OCI-LY7 (cell line): ENCODE data around the gene HSPA14. TPM values are rescaled to one million over a fixed set of nuclear protein-coding genes. Genes with fewer than 3 reads are reported as not detected.

Experiments
- BruUV-seq: library from RNA; stranded (reverse); fragments of 400-500 nt; replicated peaks from 2 replicates; lab custom pipeline; 2021; lab: Mats Ljungman, UMichigan
- CTCF ChIA-PET: fragments of 300-600 bp; sonication (Branson Sonifier 250); formaldehyde crosslinking; loops from one replicate; lab custom pipeline; 2022; ENCODE audit warnings: antibody characterized with exemption; ENCODE audit not compliant: unreplicated experiment; lab: Charles Lee
- POLR2A ChIA-PET: fragments of 300-600 bp; sonication (Branson Sonifier 250); formaldehyde crosslinking; loops from one replicate; lab custom pipeline; 2022; ENCODE audit warnings: antibody characterized with exemption; lab: Charles Lee
- DNase-seq: peaks from one replicate; pipeline ENCODE4 v3.0.0-alpha.2; 2015; ENCODE audit warnings: low spot score
- H2AFZ ChIP-seq: fragments of 200-600 bp; sonication (generic), shearing (Covaris generic); 2 replicates; pipeline ENCODE4 v1.6.1; 2014; ENCODE audit warnings: mild to moderate bottlenecking, antibody characterized with exemption, low read length, moderate library complexity
- H3K27ac ChIP-seq: fragments of 200-600 bp; sonication (generic); 2 replicates; pipeline ENCODE4 v1.5.1; 2014; ENCODE audit warnings: mixed run types, low read depth, mild to moderate bottlenecking, moderate library complexity, low read length, inconsistent platforms; ENCODE audit not compliant: poor library complexity, severe bottlenecking
- H3K36me3 ChIP-seq: fragments of 200-600 bp; sonication (generic); 2 replicates; pipeline ENCODE4 v1.6.1; 2014; ENCODE audit warnings: mild to moderate bottlenecking, antibody characterized with exemption, low read length, moderate library complexity, mixed read lengths; ENCODE audit not compliant: insufficient read depth
- H3K4me1 ChIP-seq: fragments of 200-600 bp; sonication (generic); 2 replicates; pipeline ENCODE4 v1.5.1; 2014; ENCODE audit warnings: mild to moderate bottlenecking, low read length; ENCODE audit not compliant: insufficient read depth, poor library complexity, severe bottlenecking
- H3K4me2 ChIP-seq: fragments of 200-600 bp; sonication (generic); 2 replicates; pipeline ENCODE4 v1.6.1; 2014; ENCODE audit warnings: mild to moderate bottlenecking, low read length
- H3K4me3 ChIP-seq: fragments of 200-600 bp; sonication (generic); 2 replicates; pipeline ENCODE4 v1.5.1; 2014; ENCODE audit warnings: mild to moderate bottlenecking, low read depth, low read length; ENCODE audit not compliant: poor library complexity, severe bottlenecking
- H3K79me2 ChIP-seq: fragments of 200-600 bp; sonication (generic); 2 replicates; pipeline ENCODE4 v1.6.1; 2016; ENCODE audit warnings: low read depth, mild to moderate bottlenecking, low read length, moderate library complexity, mixed read lengths; ENCODE audit not compliant: insufficient read depth
- H3K9me2 ChIP-seq: fragments of 200-600 bp; sonication (generic); 2 replicates; pipeline ENCODE4 v1.6.1; 2016; ENCODE audit warnings: mild to moderate bottlenecking, low read length, mixed read lengths; ENCODE audit not compliant: insufficient read depth
- H3K9me3 ChIP-seq: fragments of 200-600 bp; sonication (generic); 2 replicates; pipeline ENCODE4 v1.6.1; 2014; ENCODE audit warnings: mild to moderate bottlenecking, mixed run types, low read length, mixed read lengths
- H4K20me1 ChIP-seq: fragments of 200-600 bp; sonication (generic); 2 replicates; pipeline ENCODE4 v1.6.1; 2014; ENCODE audit warnings: mild to moderate bottlenecking, antibody characterized with exemption, low read length, moderate library complexity, mixed read lengths; ENCODE audit not compliant: insufficient read depth
- CTCF ChIP-seq: fragments of 200-600 bp; sonication (generic); conservative IDR thresholded peaks from 2 replicates; pipeline ENCODE4 v1.5.1; 2014; ENCODE audit warnings: mild to moderate bottlenecking, antibody characterized with exemption, low read length, moderate library complexity, mixed read lengths
- EZH2phosphoT487 ChIP-seq: fragments of 200-600 bp; sonication (generic); IDR thresholded peaks from 2 replicates; pipeline ENCODE4 v1.6.1; 2018; ENCODE audit warnings: low read depth, borderline replicate concordance, mild to moderate bottlenecking, mixed run types, antibody characterized with exemption, low read length, moderate library complexity, mixed read lengths
- intact Hi-C: fragments of 100-400 bp; cut with micrococcal nuclease; formaldehyde crosslinking; loops from one replicate; pipeline ENCODE4 v1.10.0; 2022; ENCODE audit not compliant: unreplicated experiment
- total RNA-seq, 2 experiments: library from RNA; depleted of rRNA in 1 of 2; stranded (reverse); fragments of >200 nt in 1 of 2; shearing (Covaris generic) in 1 of 2; gene quantifications; 2 replicates each; pipeline ENCODE4 v1.2.3, GENCODE V29; 2014 to 2022

HSPA14 gene
- total RNA-seq, 2 experiments from 2014 or later = 21.8 to 28.2 TPM

- H4K20me1 ChIP-seq = no peaks in the 10 kb centered on the region
- H3K27ac ChIP-seq = no peak overlapping the region
- intact Hi-C loops = no loop called here
- peaks cover 34% of the 10 kb centered on the region for H3K9me3 ChIP-seq
- no peak for TF ChIP-seq CTCF
- no peak for TF ChIP-seq EZH2phosphoT487
- peaks cover 100% of the 10 kb centered on the region for H3K36me3 ChIP-seq
- no peaks in the 10 kb centered on the region for H3K9me2 ChIP-seq
- ChIA-PET CTCF (no interaction called here), POLR2A (no interaction called here)
- H3K4me3 ChIP-seq = no peak overlapping the region
- peaks cover 23% of the 10 kb centered on the region; the same call in 1 of the 2 replicates for H3K79me2 ChIP-seq
- H3K4me2 ChIP-seq = no peak overlapping the region
- no peak for DNase-seq
- no peaks in the 10 kb centered on the region for H3K4me1 ChIP-seq
- BruUV-seq = no TSS peak
- no peak overlapping the region for H2AFZ ChIP-seq
Observed at GRCh38 chr10:14916600-14916999, 78.5 kb downstream of the HSPA14 start.

- Histone ChIP-seq H3K27ac (no peak overlapping the region), H3K9me2 (no peaks in the 10 kb centered on the region), H3K9me3 (peaks cover 34% of the 10 kb centered on the region), H3K4me1 (no peaks in the 10 kb centered on the region), H3K79me2 (peaks cover 23% of the 10 kb centered on the region; the same call in 1 of the 2 replicates), H3K36me3 (peaks cover 100% of the 10 kb centered on the region), H3K4me3 (no peak overlapping the region), H2AFZ (no peak overlapping the region), H4K20me1 (no peaks in the 10 kb centered on the region), H3K4me2 (no peak overlapping the region)
- no TSS peak for BruUV-seq
- no peak for DNase-seq
- ChIA-PET CTCF (no interaction called here), POLR2A (interaction anchor here (0.7 kb wide), 1 partner anchor 44 kb away, joined by 3 read pairs; no protein-coding TSS in a partner anchor)
- TF ChIP-seq EZH2phosphoT487 (no peak), CTCF (no peak)
- intact Hi-C loops = no loop called here
Observed at GRCh38 chr10:14917827-14918226, 79.7 kb downstream of the HSPA14 start.

GRCh38 chr10:14918964-14919363 lies 80.9 kb downstream of the HSPA14 start:
- DNase-seq = no peak
- no peak overlapping the region for H3K4me3 ChIP-seq
- no peak overlapping the region for H2AFZ ChIP-seq
- no peaks in the 10 kb centered on the region for H3K4me1 ChIP-seq
- TF ChIP-seq EZH2phosphoT487 (no peak), CTCF (no peak)
- peaks cover 100% of the 10 kb centered on the region for H3K36me3 ChIP-seq
- no peak overlapping the region for H3K4me2 ChIP-seq
- peaks cover 34% of the 10 kb centered on the region for H3K9me3 ChIP-seq
- H4K20me1 ChIP-seq = no peaks in the 10 kb centered on the region
- BruUV-seq = no TSS peak
- H3K27ac ChIP-seq = no peak overlapping the region
- intact Hi-C loops = no loop called here
- H3K79me2 ChIP-seq = peaks cover 17% of the 10 kb centered on the region; the same call in 1 of the 2 replicates
- H3K9me2 ChIP-seq = no peaks in the 10 kb centered on the region
- CTCF ChIA-PET = no interaction called here
- POLR2A ChIA-PET = no interaction called here
